NCI-H82 (cell line): ENCODE data around the gene OPRD1.

Source experiments
- DNase-seq: peaks from one replicate; lab custom pipeline; 2025; lab: John Stamatoyannopoulos, UW

OPRD1 gene

GRCh38 chr1:28885472-28885877, 73.5 kb downstream of the OPRD1 start:
- peak; percentile 38 for DNase-seq

- no peak for DNase-seq
Observed at GRCh38 chr1:28885977-28886730, 74.2 kb downstream of the OPRD1 start.

DNA sequence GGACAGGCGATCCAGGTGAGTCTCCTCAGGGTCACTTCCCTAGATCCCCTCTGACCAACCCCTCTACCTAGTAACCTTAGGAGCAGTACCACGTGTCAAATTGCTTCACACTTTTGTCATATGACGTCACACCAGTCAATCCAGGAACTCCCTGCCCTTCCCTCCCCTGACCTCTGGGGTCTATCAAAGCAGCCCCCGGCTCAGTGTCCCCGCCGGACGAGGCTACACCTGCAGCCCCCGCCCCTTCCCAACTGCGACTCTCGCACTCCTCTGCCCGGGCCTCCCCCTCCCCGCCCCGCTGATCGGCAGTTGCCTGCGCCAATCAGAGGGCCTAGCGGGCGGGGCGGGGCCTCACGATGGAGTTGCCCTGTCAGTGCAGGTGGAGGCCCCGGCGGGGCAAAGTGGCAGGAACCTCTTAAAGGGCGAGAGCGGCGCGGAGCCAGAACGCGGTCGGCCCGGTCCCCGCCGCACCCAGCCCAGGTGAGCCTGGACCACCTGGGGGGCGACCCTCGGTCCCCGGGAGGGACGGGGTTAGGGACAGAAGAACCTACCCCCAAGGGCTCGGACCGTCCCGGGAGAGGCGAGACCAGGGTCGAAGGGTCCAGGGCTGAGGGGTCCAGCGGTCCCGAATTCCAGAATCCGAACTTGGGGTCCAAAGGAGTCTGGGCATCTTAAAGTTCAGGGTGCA, 74.9 kb downstream of the OPRD1 start:
- DNase-seq: peak; percentile 91

DNA sequence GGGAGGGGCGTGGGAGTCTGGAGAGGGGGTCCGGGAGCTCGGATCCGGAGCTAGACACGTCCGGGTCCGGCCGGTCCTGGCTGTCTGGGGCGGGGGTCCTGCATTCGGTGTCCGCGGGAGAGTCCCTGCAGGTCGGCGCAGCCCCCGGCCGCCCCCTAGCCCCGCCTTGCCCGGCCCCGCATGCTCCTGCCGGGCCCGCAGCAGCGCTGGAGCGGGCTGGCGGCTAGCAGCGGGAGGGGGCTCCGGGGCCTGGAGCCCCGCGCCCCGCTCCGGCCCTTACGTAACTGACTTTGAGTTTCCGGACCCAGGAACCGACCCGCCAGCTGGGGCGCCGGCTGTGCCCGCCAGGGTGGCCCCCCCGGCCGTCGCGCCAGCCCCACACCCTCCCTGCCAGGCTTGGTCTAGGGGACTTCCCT, 75.5 kb downstream of the OPRD1 start:
- peak; percentile 58 for DNase-seq

DNA sequence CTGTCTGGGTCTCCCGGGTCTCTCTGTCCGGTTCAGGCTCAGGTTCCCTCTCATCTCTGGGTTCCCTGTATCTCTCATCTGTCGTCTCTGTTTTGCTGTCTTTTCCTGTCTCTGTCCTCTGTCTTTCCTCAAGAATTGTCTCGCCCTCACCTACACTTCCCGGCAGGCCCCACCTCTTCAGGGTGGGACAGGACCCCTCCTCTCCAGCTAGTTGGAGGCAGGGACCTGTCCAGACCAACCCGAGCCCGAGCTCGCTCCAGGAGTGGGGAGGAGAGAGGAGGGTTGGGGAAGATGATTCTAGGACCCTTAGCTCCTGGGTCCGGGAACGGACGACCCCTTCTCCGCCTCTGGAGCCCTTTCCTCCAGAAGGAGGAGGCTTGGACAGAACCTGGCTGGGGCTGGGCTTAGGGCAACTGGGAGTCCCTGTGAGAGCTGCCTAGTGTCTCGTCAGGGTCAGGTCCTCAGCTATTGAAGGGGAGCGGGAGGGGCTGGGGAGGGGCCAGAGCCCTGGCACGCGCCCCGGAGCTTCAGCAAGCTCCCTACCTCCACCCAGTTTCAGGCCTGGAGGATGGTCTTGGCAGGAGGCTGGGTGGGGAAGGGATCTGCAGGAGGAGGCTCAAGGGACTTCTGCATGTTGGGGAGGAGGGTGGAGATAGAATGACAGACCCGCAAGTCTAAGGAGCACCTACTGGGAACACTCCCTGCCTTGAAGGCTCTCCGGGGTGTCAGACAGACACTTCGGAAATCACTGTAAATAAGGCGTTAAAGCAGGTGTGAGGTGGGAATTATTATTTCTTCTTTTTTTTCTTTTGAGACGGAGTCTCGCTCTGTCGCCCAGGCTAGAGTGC, 76.1 kb downstream of the OPRD1 start:
- DNase-seq: peak; percentile 58

DNA sequence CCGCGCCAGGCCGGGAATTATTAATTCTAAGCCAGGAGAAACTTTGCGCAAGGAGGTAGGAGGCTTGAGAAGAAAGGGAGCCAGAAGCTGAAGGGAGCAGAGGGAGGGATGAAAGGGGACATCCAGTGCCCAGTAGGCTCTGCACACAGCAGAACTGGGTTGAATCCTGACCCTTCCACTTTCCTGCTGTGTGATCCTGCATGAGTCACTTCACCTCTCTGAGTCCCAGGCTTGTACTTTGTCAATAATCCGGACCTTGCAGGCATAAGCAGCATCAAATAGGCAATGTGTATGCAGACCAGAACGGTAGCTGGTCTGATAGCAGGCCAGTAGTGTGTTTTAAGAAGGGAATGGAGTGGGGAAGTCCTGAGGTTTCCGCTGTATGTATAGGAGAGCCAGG, 76.9 kb downstream of the OPRD1 start:
- DNase-seq: no peak

- DNase-seq: no peak
Observed at GRCh38 chr1:28889357-28889756, 77.4 kb downstream of the OPRD1 start.

- DNase-seq: peak; percentile 76
Observed at GRCh38 chr1:28890435-28890834, 78.5 kb downstream of the OPRD1 start.

DNA sequence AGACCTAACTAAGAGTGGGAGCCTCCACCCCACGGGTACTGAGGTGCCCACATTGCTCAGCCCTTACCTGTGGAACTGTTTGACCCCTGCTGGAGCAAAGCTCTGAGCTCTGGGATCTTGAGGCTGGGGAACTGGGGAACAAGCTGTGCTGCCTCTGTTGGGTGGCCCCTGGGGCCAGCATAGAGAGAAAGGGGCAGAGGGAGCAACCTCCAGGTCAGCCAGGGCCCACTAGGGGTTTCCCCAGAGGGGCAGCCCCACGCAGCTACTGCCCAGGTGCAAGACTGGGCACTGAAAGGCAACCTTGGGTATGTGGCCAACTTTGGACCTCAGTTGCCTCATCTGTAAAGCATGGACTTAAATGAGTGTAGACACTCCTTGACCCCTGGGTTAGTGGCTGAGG, 78.9 kb downstream of the OPRD1 start:
- no peak for DNase-seq

- no peak for DNase-seq
Observed at GRCh38 chr1:28891256-28891655, 79.3 kb downstream of the OPRD1 start.

DNA sequence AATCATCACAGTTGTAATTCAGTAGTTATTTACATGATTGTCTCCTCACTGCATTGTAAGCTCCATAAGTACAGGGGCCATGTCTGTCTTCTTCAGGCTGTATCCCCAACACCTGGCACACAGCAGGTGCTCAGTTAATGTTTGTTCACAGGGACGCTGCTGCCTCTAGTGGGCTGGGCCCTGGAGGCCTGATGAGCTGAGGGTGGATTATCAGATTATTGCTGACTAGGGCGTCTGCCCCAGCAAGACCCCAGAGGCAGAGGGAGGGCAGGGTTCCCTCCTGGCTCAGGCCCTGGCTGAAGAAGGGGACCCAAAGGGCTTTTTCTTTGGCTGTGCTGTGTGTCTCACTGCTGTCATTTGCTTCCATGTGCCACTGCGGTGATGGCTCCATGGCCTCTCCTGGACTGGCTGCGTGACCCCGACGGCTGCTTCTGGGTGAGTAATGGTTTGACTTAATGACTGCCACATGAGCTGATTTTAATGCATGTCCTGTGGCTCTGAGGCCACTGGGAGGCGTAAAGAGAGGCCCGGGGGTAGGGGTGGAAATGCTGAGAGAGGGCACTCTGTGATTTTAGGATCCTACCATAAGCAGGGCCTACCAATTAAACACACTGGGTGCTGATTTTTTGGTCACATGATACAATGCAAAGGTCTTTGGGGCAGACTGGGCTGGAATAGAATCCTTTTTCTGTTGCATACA, 81.6 kb downstream of the OPRD1 start:
- peak; percentile 86 for DNase-seq

DNA sequence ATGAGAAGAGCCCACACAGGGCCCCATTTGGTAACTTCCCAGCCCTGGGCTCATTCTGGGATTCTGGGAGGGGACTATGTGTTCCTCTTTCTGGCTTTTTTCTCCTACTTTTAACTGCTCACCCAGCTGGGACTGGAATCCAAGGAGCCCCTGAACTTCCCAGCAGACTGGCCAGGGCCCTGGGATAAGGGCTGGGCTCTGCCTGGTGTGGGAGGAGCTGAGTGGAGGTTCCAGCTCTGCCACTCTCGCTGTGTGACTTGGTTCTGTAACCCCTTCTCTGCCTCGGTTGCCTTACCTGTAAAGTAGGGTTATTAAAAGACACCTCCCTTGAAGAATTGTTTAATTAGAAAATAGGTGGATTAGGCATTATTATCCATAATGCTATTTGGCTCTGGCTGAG, 82.8 kb downstream of the OPRD1 start:
- no peak for DNase-seq

GRCh38 chr1:28895896-28896608, 84.1 kb downstream of the OPRD1 start:
- no peak for DNase-seq

- DNase-seq: no peak
Observed at GRCh38 chr1:28896609-28896986, 84.6 kb downstream of the OPRD1 start.

DNA sequence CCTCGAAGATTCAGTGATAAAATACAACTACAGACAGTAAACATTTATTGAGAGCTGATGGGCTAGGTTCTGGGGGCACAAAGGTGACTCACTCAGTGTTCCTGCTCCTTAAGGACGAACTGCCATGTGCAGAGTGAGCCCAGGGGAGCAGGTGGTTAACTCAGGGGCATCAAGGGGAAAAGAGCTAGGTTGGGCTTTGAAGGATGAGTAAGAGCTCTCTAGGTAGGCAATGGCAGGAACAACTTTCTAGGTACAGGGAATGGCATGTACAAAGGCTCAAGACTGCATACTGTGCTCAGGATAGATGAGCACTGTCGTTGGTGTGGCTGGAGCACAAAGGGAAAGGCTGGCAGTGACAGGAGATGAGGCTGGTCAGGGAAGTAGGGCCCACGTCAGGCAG, 85.8 kb downstream of the OPRD1 start:
- no peak for DNase-seq

DNA sequence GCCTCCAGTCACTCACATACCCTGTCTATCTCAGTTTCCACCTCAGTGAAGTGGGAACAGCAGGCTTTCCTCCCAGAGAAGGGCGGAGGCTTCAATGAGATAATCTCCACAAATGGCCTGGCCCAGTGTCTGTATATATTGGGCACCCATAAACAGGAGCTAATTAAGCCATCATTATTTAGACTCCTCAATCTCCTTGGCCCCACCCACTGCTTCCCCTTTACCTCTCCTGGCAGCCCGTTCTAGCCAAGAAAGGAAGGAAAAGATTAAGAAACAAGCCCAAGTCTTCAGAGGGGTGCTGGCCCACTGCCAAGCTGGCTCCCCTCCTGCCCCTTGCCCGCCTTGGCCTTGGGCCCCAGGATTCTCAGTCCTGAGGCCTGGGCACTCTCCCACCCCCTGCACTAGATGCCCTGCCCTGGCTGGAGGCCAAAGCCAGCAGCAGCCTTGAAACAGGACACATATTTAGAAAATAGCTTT, 86.5 kb downstream of the OPRD1 start:
- DNase-seq: peak; percentile 83

DNA sequence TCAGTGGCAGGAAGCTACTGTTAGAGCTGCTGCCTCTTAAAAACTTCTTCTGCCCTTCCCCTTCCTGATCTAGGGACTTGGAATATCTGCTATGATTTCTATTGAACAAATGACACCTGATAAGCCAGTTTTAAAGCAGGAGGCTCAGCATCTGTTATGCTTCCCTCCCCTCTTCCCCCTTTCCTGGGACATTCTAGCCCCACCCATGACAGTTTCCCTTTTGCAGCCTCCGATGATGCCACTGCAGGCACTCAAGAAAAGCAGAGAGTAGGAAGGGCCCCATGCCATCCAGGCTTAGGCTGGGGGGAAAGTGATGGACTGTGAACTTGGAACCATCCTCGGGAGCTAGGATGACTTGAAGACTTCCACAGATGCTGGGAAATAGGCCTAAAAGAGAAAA, 87.3 kb downstream of the OPRD1 start:
- DNase-seq: peak; percentile 72

- DNase-seq: peak; percentile 32
Observed at GRCh38 chr1:28900562-28900961, 88.6 kb downstream of the OPRD1 start.

- no peak for DNase-seq
Observed at GRCh38 chr1:28902738-28903137, 90.8 kb downstream of the OPRD1 start.

DNA sequence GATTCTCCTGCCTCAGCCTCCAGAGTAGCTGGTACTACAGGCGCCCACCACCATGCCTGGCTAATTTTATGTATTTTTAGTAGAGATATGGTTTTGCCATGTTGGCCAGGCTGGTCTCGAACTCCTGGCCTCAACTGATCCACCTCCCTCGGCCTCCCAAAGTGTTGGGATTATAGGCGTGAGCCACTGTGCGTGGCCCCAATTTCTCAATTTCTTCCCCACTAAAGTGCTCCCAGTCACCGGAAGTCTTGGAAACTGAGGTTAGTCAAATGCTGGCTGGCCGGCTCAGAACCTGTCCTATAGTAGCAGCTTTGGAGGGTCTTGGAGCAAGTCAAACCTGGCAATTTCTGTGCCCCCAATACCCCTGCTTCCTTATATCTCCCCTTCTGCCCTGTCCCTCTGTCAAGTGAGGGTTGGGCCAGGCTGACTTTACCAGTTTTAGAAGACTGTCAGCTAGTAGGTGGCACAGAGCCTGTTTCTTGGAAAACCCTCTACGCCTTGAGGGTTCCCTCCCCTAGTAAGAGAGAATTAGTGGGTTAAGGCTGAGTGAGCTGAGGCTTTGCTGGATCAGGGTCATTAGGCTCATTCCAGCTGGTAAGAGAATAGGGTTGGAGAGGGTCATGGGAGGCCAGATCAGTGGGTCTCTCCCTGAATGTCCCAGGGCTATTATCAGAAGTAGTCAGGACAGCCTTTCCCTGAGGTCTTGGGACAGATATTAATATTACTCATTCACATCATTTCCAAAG, 94.1 kb downstream of the OPRD1 start:
- DNase-seq: peak; percentile 91

GRCh38 chr1:28909198-28909597, 97.2 kb downstream of the OPRD1 start:
- no peak for DNase-seq
